Hepatocyte (in vitro differentiated cells): ENCODE measurements around the gene NUBPL. TPM values are rescaled to one million over a fixed set of nuclear protein-coding genes. Genes with fewer than 3 reads are reported as not detected.

Source experiments
- DNase-seq: peaks from one replicate; pipeline ENCODE4 v3.0.0-alpha.2; 2016; ENCODE audit warnings: low spot score
- H2AFZ ChIP-seq: fragments of 200-600 bp; sonication (generic); 2 replicates; pipeline ENCODE4 v1.6.0; 2016; ENCODE audit warnings: antibody characterized with exemption, mild to moderate bottlenecking
- H3K27ac ChIP-seq: fragments of 200-600 bp; sonication (generic); 2 replicates; pipeline ENCODE4 v1.5.1; 2016; ENCODE audit warnings: mild to moderate bottlenecking
- H3K27me3 ChIP-seq: fragments of 200-600 bp; sonication (generic); 2 replicates; pipeline ENCODE4 v1.6.1; 2016
- H3K36me3 ChIP-seq: fragments of 200-600 bp; sonication (generic); replicated peaks from 2 replicates; pipeline ENCODE4 v1.5.1; 2016; ENCODE audit warnings: low read depth; ENCODE audit not compliant: insufficient read depth
- H3K4me1 ChIP-seq: fragments of 200-600 bp; sonication (generic); 2 replicates; pipeline ENCODE4 v1.5.1; 2016; ENCODE audit warnings: mild to moderate bottlenecking, moderate library complexity; ENCODE audit not compliant: insufficient read depth
- H3K4me2 ChIP-seq: fragments of 200-600 bp; sonication (generic); 2 replicates; pipeline ENCODE4 v1.6.0; 2016
- H3K4me3 ChIP-seq: fragments of 200-600 bp; sonication (generic); 2 replicates; pipeline ENCODE4 v1.5.1; 2016; ENCODE audit warnings: mild to moderate bottlenecking
- H3K79me2 ChIP-seq: fragments of 200-600 bp; sonication (generic); 2 replicates; pipeline ENCODE4 v1.6.0; 2017; ENCODE audit warnings: mild to moderate bottlenecking
- H3K9me2 ChIP-seq: fragments of 200-600 bp; sonication (generic); replicated peaks from 2 replicates; pipeline ENCODE4 v1.6.0; 2017; ENCODE audit warnings: mild to moderate bottlenecking; ENCODE audit not compliant: insufficient read depth
- H3K9me3 ChIP-seq: fragments of 200-600 bp; sonication (generic); 2 replicates; pipeline ENCODE4 v1.5.1; 2016; ENCODE audit warnings: low read depth, mild to moderate bottlenecking
- H4K20me1 ChIP-seq: fragments of 200-600 bp; sonication (generic); 2 replicates; pipeline ENCODE4 v1.6.0; 2016; ENCODE audit warnings: mild to moderate bottlenecking; ENCODE audit not compliant: insufficient read depth, poor library complexity, severe bottlenecking
- CTCF ChIP-seq: fragments of 200-600 bp; sonication (generic); IDR thresholded peaks from 2 replicates; pipeline ENCODE4 v1.5.1; 2016; ENCODE audit warnings: antibody characterized with exemption, mild to moderate bottlenecking; ENCODE audit not compliant: poor library complexity
- EZH2 ChIP-seq: fragments of 200-600 bp; sonication (generic); IDR thresholded peaks from 2 replicates; pipeline ENCODE4 v1.6.1; 2016; ENCODE audit warnings: antibody characterized with exemption, mild to moderate bottlenecking, borderline replicate concordance
- EZH2phosphoT487 ChIP-seq: fragments of 200-600 bp; sonication (generic); IDR thresholded peaks from one replicate; pipeline ENCODE4 v1.6.1; 2018; ENCODE audit warnings: antibody characterized with exemption, mild to moderate bottlenecking, low read depth, moderate library complexity; ENCODE audit not compliant: unreplicated experiment, severe bottlenecking
- polyA plus RNA-seq: library from polyadenylated mRNA; unstranded; fragments of >200 nt; fragmentation: Nextera tagmentation; extraction: Ambion mirVana; gene quantifications from 2 replicates; pipeline ENCODE4 v1.2.1, GENCODE V29; 2016
- total RNA-seq: library from RNA; depleted of rRNA; stranded (reverse); fragments of >200 nt; gene quantifications from 2 replicates; pipeline ENCODE4 v1.2.3, GENCODE V29; 2014

Gene NUBPL
- total and polyA plus RNA-seq, 2 experiments from 2014 or later, result 7.4 to 14.8 TPM

DNA sequence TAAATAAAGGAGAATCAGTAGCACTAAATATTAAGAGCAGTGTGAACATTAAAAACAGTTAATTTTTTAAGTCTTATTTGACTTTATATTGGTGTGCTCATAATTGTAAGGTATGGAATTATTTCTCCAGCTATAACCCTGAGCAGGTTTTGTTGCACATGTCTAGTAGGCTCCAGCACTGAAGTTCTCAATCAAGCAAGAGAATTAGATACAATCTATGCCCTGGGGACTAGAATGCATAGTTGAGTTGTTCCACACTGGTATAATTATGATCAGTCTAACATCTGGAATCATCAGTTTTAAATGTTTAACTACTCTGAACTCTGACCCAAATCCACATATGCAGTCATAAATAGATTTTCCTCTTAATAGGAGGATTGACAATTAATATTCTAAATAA is 258.1 kb downstream of the NUBPL start:
- H3K27me3 ChIP-seq, result no peaks in the 10 kb centered on the region
- H3K4me3 ChIP-seq, result no peak overlapping the region
- H3K4me2 ChIP-seq, result no peak overlapping the region
- no peak overlapping the region for H2AFZ ChIP-seq
- H3K79me2 ChIP-seq, result no peaks in the 10 kb centered on the region
- no peaks in the 10 kb centered on the region for H3K36me3 ChIP-seq
- H3K9me2 ChIP-seq, result no peaks in the 10 kb centered on the region
- peaks cover 3% of the 10 kb centered on the region for H3K4me1 ChIP-seq
- no peak for TF ChIP-seq EZH2
- no peak for TF ChIP-seq EZH2phosphoT487
- TF ChIP-seq CTCF, result no peak
- no peaks in the 10 kb centered on the region for H4K20me1 ChIP-seq
- no peak for DNase-seq
- no peak overlapping the region for H3K27ac ChIP-seq
- H3K9me3 ChIP-seq, result no peaks in the 10 kb centered on the region

GRCh38 chr14:31825459-31825858 is 264.3 kb downstream of the NUBPL start:
- H3K9me3 ChIP-seq, result no peaks in the 10 kb centered on the region
- H3K9me2 ChIP-seq, result no peaks in the 10 kb centered on the region
- no peaks in the 10 kb centered on the region for H4K20me1 ChIP-seq
- no peak for TF ChIP-seq EZH2
- TF ChIP-seq EZH2phosphoT487, result no peak
- no peak for TF ChIP-seq CTCF
- no peak overlapping the region for H3K27ac ChIP-seq
- no peak for DNase-seq
- H3K79me2 ChIP-seq, result no peaks in the 10 kb centered on the region
- H3K4me2 ChIP-seq, result no peak overlapping the region
- no peak overlapping the region for H3K4me3 ChIP-seq
- H3K4me1 ChIP-seq, result peaks cover 11% of the 10 kb centered on the region
- no peaks in the 10 kb centered on the region for H3K36me3 ChIP-seq
- no peaks in the 10 kb centered on the region for H3K27me3 ChIP-seq
- no peak overlapping the region for H2AFZ ChIP-seq

DNA sequence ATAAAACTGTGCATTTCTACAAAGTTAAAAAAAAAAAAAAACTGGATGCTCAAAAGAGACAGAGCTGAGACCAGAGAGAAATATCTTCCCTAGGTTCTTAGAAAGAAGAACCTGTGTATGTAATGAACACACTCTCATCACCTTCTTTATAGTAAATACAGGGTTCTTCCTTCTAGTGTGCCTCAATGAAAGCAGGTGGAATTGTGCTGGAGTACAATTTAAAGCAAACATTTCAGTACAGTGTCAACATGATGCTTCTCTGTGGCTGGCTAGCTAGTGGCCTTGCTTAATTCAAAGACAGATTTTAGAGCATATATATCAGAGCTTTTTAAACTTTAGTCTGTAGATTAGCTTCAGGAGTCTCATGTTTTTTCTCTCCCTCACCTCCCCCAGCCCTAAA is 266.1 kb downstream of the NUBPL start:
- Histone ChIP-seq H3K4me2 (no peak overlapping the region), H3K4me3 (no peak overlapping the region), H3K79me2 (no peaks in the 10 kb centered on the region), H3K36me3 (no peaks in the 10 kb centered on the region), H3K9me2 (no peaks in the 10 kb centered on the region), H2AFZ (no peak overlapping the region), H3K27me3 (no peaks in the 10 kb centered on the region), H4K20me1 (no peaks in the 10 kb centered on the region), H3K27ac (no peak overlapping the region), H3K9me3 (no peaks in the 10 kb centered on the region), H3K4me1 (peaks cover 11% of the 10 kb centered on the region)
- TF ChIP-seq CTCF, result no peak
- no peak for TF ChIP-seq EZH2phosphoT487
- no peak for TF ChIP-seq EZH2
- DNase-seq, result no peak
